ENCODE data around the gene CLTB. TPM values are rescaled to one million over a fixed set of nuclear protein-coding genes. Genes with fewer than 3 reads are reported as not detected.

Gene CLTB
- total and polyA plus RNA-seq, 2 of the 13 experiments (the other 11 are each of a cell fraction or from before 2014, with no cell fraction given): 23.3 to 33.8 TPM

DNA sequence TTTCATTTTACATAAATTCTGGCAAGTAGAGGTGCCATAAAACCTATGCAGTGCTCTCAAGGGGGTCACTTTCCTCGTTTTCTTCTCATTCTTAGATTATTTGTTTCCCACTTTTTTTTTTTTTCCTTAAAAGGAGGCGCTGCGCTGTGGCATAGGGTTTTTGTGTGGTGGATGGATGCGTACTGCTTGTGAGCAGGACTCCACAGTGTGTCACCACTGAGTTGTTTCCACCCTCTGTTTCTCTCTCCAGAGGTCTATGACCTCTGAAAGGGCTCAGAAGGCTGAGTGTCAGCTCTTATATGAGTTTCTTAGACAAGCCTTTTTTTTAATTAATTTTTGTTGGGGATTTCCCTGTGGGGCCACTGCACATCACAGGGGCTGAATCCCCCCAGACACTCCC lies 13.6 kb upstream of the CLTB start (continued):
- TF ChIP-seq FOXA3 (CRISPR knock-in tag; IDR thresholded peaks at IDR 0.05) (no peak), KLF12 (CRISPR knock-in tag; IDR thresholded peaks at IDR 0.05; ENCODE audit: borderline replicate concordance) (no peak), MXI1 (IDR thresholded peaks at IDR 0.05; ENCODE audit: borderline replicate concordance, low read depth, low read length) (no peak), XBP1 (CRISPR knock-in tag; IDR thresholded peaks at IDR 0.05) (no peak), ZKSCAN1 (IDR thresholded peaks at IDR 0.05; ENCODE audit: low read length) (no peak), STAT5B (CRISPR knock-in tag; IDR thresholded peaks at IDR 0.05) (no peak), ZBTB43 (CRISPR knock-in tag; conservative IDR thresholded peaks at IDR 0.05) (no peak), UBTF (CRISPR knock-in tag; IDR thresholded peaks at IDR 0.05) (no peak), ZBTB38 (CRISPR knock-in tag; IDR thresholded peaks at IDR 0.05) (no peak), ZNF629 (CRISPR knock-in tag; conservative IDR thresholded peaks at IDR 0.05) (no peak), ZNF468 (CRISPR knock-in tag; IDR thresholded peaks at IDR 0.05) (no peak), ZNF33A (CRISPR knock-in tag; IDR thresholded peaks at IDR 0.05; ENCODE audit: borderline replicate concordance) (no peak), MEF2D (CRISPR knock-in tag; IDR thresholded peaks at IDR 0.05) (no peak)
- TF ChIP-seq, protein P1, sequence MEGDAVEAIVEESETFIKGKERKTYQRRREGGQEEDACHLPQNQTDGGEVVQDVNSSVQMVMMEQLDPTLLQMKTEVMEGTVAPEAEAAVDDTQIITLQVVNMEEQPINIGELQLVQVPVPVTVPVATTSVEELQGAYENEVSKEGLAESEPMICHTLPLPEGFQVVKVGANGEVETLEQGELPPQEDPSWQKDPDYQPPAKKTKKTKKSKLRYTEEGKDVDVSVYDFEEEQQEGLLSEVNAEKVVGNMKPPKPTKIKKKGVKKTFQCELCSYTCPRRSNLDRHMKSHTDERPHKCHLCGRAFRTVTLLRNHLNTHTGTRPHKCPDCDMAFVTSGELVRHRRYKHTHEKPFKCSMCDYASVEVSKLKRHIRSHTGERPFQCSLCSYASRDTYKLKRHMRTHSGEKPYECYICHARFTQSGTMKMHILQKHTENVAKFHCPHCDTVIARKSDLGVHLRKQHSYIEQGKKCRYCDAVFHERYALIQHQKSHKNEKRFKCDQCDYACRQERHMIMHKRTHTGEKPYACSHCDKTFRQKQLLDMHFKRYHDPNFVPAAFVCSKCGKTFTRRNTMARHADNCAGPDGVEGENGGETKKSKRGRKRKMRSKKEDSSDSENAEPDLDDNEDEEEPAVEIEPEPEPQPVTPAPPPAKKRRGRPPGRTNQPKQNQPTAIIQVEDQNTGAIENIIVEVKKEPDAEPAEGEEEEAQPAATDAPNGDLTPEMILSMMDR (CRISPR knock-in tag; IDR thresholded peaks at IDR 0.05): peak; percentile 66
- TF ChIP-seq, protein P2, sequence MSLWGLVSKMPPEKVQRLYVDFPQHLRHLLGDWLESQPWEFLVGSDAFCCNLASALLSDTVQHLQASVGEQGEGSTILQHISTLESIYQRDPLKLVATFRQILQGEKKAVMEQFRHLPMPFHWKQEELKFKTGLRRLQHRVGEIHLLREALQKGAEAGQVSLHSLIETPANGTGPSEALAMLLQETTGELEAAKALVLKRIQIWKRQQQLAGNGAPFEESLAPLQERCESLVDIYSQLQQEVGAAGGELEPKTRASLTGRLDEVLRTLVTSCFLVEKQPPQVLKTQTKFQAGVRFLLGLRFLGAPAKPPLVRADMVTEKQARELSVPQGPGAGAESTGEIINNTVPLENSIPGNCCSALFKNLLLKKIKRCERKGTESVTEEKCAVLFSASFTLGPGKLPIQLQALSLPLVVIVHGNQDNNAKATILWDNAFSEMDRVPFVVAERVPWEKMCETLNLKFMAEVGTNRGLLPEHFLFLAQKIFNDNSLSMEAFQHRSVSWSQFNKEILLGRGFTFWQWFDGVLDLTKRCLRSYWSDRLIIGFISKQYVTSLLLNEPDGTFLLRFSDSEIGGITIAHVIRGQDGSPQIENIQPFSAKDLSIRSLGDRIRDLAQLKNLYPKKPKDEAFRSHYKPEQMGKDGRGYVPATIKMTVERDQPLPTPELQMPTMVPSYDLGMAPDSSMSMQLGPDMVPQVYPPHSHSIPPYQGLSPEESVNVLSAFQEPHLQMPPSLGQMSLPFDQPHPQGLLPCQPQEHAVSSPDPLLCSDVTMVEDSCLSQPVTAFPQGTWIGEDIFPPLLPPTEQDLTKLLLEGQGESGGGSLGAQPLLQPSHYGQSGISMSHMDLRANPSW (CRISPR knock-in tag; IDR thresholded peaks at IDR 0.05; ENCODE audit: borderline replicate concordance): no peak
- TF ChIP-seq, protein P3, sequence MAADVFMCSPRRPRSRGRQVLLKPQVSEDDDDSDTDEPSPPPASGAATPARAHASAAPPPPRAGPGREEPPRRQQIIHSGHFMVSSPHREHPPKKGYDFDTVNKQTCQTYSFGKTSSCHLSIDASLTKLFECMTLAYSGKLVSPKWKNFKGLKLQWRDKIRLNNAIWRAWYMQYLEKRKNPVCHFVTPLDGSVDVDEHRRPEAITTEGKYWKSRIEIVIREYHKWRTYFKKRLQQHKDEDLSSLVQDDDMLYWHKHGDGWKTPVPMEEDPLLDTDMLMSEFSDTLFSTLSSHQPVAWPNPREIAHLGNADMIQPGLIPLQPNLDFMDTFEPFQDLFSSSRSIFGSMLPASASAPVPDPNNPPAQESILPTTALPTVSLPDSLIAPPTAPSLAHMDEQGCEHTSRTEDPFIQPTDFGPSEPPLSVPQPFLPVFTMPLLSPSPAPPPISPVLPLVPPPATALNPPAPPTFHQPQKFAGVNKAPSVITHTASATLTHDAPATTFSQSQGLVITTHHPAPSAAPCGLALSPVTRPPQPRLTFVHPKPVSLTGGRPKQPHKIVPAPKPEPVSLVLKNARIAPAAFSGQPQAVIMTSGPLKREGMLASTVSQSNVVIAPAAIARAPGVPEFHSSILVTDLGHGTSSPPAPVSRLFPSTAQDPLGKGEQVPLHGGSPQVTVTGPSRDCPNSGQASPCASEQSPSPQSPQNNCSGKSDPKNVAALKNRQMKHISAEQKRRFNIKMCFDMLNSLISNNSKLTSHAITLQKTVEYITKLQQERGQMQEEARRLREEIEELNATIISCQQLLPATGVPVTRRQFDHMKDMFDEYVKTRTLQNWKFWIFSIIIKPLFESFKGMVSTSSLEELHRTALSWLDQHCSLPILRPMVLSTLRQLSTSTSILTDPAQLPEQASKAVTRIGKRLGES (CRISPR knock-in tag; IDR thresholded peaks at IDR 0.05; ENCODE audit: borderline replicate concordance): no peak
- TF ChIP-seq, protein P4, sequence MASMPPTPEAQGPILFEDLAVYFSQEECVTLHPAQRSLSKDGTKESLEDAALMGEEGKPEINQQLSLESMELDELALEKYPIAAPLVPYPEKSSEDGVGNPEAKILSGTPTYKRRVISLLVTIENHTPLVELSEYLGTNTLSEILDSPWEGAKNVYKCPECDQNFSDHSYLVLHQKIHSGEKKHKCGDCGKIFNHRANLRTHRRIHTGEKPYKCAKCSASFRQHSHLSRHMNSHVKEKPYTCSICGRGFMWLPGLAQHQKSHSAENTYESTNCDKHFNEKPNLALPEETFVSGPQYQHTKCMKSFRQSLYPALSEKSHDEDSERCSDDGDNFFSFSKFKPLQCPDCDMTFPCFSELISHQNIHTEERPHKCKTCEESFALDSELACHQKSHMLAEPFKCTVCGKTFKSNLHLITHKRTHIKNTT (CRISPR knock-in tag; IDR thresholded peaks at IDR 0.05): no peak

Data from HepG2 (cell line).